Heart right ventricle (tissue), 16 donors: ENCODE data around the gene CTNND2. TPM values are rescaled to one million over a fixed set of nuclear protein-coding genes. Genes with fewer than 3 reads are reported as not detected.

ENCODE experiments used
- ATAC-seq, 8 donors: fragments of 200-7000 bp; cut with Tn5 transposase; one replicate each; pipeline ENCODE4 v1.9.1; 2020; ENCODE audit warnings: mild to moderate bottlenecking in 8 of 8, moderate library complexity in 8 of 8, moderate number of reproducible peaks in 1 of 8
- DNase-seq, 2 donors: peaks; one replicate each; pipeline ENCODE4 v3.0.0-alpha.2; 2020
- H3K27ac ChIP-seq, 10 donors: fragments of 200-600 bp; sonication (generic) in 2 of 10; one replicate each; pipeline versions ENCODE4 v1.5.0 to v1.8.0; 2020 to 2022; ENCODE audit warnings: mild to moderate bottlenecking in 3 of 10
- H3K27me3 ChIP-seq, 7 donors: fragments of 200-600 bp; one replicate each; pipeline ENCODE4 v1.8.0; 2021 to 2022; ENCODE audit warnings: mild to moderate bottlenecking in 2 of 7
- H3K36me3 ChIP-seq, 9 donors: fragments of 200-600 bp; sonication (generic) in 1 of 9; one replicate each; pipeline versions ENCODE4 v1.5.0 to v1.8.0; 2020 to 2022; ENCODE audit warnings: mild to moderate bottlenecking in 2 of 9
- H3K4me1 ChIP-seq, 9 donors: fragments of 200-600 bp; sonication (generic) in 1 of 9; one replicate each; pipeline versions ENCODE4 v1.5.0 to v1.8.0; 2020 to 2022; ENCODE audit warnings: mild to moderate bottlenecking in 4 of 9
- H3K4me3 ChIP-seq, 10 donors: fragments of 200-600 bp; sonication (generic) in 2 of 10; one replicate each; pipeline versions ENCODE4 v1.5.0 to v1.8.0; 2020 to 2022; ENCODE audit warnings: mild to moderate bottlenecking in 7 of 10, moderate library complexity in 2 of 10
- H3K9me3 ChIP-seq, 11 donors: fragments of 200-600 bp in 10 of 11; sonication (generic) in 2 of 11; one replicate each; pipeline versions ENCODE4 v1.5.0 to v1.8.0; 2013 to 2022; ENCODE audit warnings: mild to moderate bottlenecking in 2 of 11, control low read depth in 1 of 11, moderate library complexity in 1 of 11
- WGBS, 2 donors: extraction: QIAGEN DNeasy Blood & Tissue Kit; methylation state at CpG; one replicate each; pipeline ENCODE4 v1.1.7; 2013; ENCODE audit warnings: inconsistent platforms in 1 of 2; 5-methylcytosine and 5-hydroxymethylcytosine counted together
- intact Hi-C, 10 donors: fragments of 100-400 bp; cut with DNase I; formaldehyde crosslinking; loops; one replicate each; pipeline versions ENCODE4 v1.11.1 to v1.14.2; 2022
- polyA plus RNA-seq, 2 donors: library from polyadenylated mRNA; stranded (reverse); fragments of 200-250 nt; gene quantifications; one replicate each; pipeline ENCODE4 v1.2.3, GENCODE V29; 2013
- total RNA-seq, 10 donors: library from RNA; stranded (reverse); fragmentation: NEBNext Ultra II Directional in 3 of 10; extraction: Animal tissue kit (Norgen Biotek cat#: 25700) in 3 of 10; gene quantifications; one replicate each; pipeline versions ENCODE4 v1.2.1 to v1.2.4, GENCODE V29; 2021 to 2023
- TF ChIP-seq, protein P1 (sequence below), 9 donors: fragments of 200-600 bp; sonication (generic) in 2 of 9; IDR thresholded peaks; one replicate each; pipeline versions ENCODE4 v1.5.0 to v1.8.0; 2021 to 2022; ENCODE audit warnings: antibody characterized with exemption in 9 of 9, mild to moderate bottlenecking in 5 of 9, moderate library complexity in 1 of 9
- donor health status: Arrhythmogenic right ventricular cardiomyopathy.
- donor health status: ischemic (EF 13 %, LVEDD 7.1; RV severe dilation, severe dysfunction).
- donor health status: healthy with polysubstance abuse.
- donor health status: DM: no; HTN: yes; CAD: no.
- donor health status: DM: no; HTN: no; CAD: no.
- donor health status: ischemic (EF 25% LVEDD 6.9; RV normal size, moderate dysfunction).
- donor health status: ischemic (EF 25% LVEDD 5.7; RV mildly dilated, moderate dysfunction).
- donor health status: healthy.
- donor health status: DM: yes; HTN: yes; CAD: no.
- donor health status: Ischemic cardiomyopathy.
- donor health status: ischemic (EF 35%, LVEDD 5.7; RV mildly dilated, moderate dysfunction).
- donor health status: nonischemic (EF 11% LVEDD 7.7; RV severe dilation, severe dysfunction).
- donor health status: DM: yes; HTN: yes; CAD: no.
- donor health status: PGD.
- donor health status: ischemic (EF 29% LVEDD 5.4; RV normal size, mild dysfunction).
- donor health status: nonischemic (EF 23%, LVEDD 6.1; RV moderate dilation, normal function).

The CTNND2 gene
- total and polyA plus RNA-seq, 12 donors, result 1.1 to 29.6 (median 9.9) TPM

DNA sequence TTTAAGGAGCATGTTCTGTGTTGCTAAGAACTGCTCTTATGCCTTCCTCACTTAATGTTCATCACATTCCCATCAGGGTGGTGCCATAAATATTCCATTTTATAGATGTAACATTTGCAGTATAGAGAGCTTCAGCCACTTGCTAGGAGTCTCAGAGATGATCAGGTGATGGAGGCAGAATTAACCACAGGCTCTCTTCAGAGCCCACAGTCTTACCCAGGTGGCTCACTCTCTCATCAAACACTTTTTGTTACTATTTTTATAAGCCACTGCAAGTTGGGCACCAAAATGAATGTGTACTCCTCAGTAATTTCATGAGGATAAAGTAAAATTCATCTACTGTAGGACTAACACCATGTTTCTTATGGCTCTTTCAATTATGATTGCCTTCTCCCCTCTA is 651.7 kb downstream of the CTNND2 start:
- H3K9me3 ChIP-seq, result no peaks in the 10 kb centered on the region
- H3K27ac ChIP-seq, result no peak overlapping the region
- H3K4me1 ChIP-seq, result no peaks in the 10 kb centered on the region
- no peak overlapping the region for H3K4me3 ChIP-seq
- no peaks in the 10 kb centered on the region for H3K36me3 ChIP-seq
- no peak for DNase-seq
- TF ChIP-seq, protein P1, sequence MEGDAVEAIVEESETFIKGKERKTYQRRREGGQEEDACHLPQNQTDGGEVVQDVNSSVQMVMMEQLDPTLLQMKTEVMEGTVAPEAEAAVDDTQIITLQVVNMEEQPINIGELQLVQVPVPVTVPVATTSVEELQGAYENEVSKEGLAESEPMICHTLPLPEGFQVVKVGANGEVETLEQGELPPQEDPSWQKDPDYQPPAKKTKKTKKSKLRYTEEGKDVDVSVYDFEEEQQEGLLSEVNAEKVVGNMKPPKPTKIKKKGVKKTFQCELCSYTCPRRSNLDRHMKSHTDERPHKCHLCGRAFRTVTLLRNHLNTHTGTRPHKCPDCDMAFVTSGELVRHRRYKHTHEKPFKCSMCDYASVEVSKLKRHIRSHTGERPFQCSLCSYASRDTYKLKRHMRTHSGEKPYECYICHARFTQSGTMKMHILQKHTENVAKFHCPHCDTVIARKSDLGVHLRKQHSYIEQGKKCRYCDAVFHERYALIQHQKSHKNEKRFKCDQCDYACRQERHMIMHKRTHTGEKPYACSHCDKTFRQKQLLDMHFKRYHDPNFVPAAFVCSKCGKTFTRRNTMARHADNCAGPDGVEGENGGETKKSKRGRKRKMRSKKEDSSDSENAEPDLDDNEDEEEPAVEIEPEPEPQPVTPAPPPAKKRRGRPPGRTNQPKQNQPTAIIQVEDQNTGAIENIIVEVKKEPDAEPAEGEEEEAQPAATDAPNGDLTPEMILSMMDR (IDR thresholded peaks at IDR 0.05), result no peak
- no peaks in the 10 kb centered on the region for H3K27me3 ChIP-seq
- no peak for ATAC-seq
- intact Hi-C loops, result no loop called here

DNA sequence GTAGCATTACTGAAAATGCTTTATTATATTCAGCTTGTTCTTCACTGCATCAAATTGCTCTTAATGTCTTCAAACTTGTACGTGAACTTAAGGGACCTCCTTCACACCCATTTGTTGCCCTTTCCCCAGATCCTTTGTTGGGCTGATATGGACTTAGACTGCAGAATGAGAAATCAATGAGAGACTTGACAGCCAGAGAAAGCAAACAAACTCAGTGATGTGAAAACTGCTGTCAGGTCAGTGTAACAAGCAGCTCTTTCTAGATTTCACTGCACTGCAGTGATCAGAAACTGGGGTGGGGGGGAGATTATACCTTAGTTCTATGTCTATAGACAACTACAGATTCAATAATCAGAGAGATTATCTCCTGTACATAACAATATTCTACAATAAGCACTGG is 652.2 kb downstream of the CTNND2 start:
- no peaks in the 10 kb centered on the region for H3K9me3 ChIP-seq
- TF ChIP-seq, protein P1 (IDR thresholded peaks at IDR 0.05), result no peak
- ATAC-seq, result no peak
- no peaks in the 10 kb centered on the region for H3K27me3 ChIP-seq
- 31 to 38% methylated on average over 1 of the region's 1 CpG for WGBS, 2 donors
- H3K4me1 ChIP-seq, result no peaks in the 10 kb centered on the region
- DNase-seq, result no peak
- no peaks in the 10 kb centered on the region for H3K36me3 ChIP-seq
- H3K4me3 ChIP-seq, result no peak overlapping the region
- intact Hi-C loops, result no loop called here
- no peak overlapping the region for H3K27ac ChIP-seq

DNA sequence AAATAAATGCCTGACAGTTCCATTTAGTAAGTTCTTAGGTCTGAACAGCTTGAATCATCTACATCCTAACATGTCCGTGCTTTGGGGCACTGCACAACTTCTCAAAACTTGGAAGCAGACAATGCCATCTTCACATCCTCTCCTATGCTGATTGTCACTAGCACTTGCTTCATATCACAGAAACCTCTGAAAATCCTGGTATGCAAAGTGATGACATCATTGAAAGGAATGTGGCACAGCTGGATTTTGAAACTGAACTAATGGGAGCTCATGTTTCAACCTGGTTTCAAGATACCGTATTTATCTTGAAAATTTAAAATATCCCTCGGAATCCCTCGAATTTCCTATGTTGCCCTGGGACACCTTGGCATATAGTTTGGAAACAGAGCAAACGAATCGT is 653.0 kb downstream of the CTNND2 start:
- no peak overlapping the region for H3K27ac ChIP-seq
- no peaks in the 10 kb centered on the region for H3K9me3 ChIP-seq
- no peaks in the 10 kb centered on the region for H3K4me1 ChIP-seq
- H3K27me3 ChIP-seq, result no peaks in the 10 kb centered on the region
- no peak overlapping the region for H3K4me3 ChIP-seq
- DNase-seq, result no peak
- H3K36me3 ChIP-seq, result no peaks in the 10 kb centered on the region
- 45 to 49% methylated on average over 6 of the region's 6 CpGs for WGBS, 2 donors
- no peak for ATAC-seq
- TF ChIP-seq, protein P1 (IDR thresholded peaks at IDR 0.05), result no peak
- intact Hi-C loops, result no loop called here

DNA sequence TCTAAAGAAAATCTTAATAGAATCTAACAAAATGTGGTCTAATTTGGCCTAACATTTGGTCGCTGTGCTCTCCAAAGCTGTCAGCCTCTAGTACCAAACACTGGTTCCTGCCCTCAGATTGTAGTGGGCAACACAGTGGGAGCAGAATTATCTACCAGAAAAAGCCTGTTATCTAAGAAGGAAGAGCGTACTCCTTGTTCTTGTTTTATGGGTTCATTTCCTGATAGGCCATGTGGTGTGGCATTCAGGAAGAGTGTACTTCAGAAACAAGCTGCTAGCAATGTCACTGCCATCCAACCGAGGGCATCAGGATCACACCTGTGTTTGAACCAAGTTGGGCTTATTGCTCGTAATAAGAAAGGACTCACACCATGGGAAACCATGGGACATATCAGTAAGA is 655.3 kb downstream of the CTNND2 start:
- no peaks in the 10 kb centered on the region for H3K9me3 ChIP-seq
- TF ChIP-seq, protein P1 (IDR thresholded peaks at IDR 0.05), result no peak
- H3K36me3 ChIP-seq, result no peaks in the 10 kb centered on the region
- 71 to 72% methylated on average over 4 of the region's 4 CpGs for WGBS, 2 donors
- no peak overlapping the region for H3K27ac ChIP-seq
- intact Hi-C loops, result no loop called here
- no peaks in the 10 kb centered on the region for H3K27me3 ChIP-seq
- DNase-seq (no peak), ATAC-seq (no peak)
- no peak overlapping the region for H3K4me3 ChIP-seq
- no peaks in the 10 kb centered on the region for H3K4me1 ChIP-seq

DNA sequence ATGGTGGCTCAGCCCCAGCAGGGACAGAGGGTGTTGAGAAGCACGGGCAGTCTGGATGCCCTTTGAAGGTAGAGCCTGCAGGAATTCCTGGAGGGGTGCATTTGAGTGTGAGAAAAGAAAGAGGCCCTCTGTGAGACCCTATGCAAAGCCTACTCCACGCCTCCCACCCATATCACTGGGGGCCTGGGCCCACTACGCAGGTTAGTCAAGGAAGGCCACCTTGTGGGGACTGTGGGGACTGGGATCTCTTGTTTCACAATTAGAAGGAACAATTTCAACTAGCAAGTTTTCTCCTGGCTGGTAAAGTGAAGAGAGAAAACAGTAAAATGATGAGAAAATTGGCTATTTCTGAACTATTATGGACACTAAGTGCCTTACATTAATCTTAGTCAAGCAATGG is 657.0 kb downstream of the CTNND2 start:
- no peak for ATAC-seq
- no peaks in the 10 kb centered on the region for H3K36me3 ChIP-seq
- intact Hi-C loops, result no loop called here

More for the DNA sequence above, 657.0 kb downstream of the CTNND2 start:
- Histone ChIP-seq H3K9me3 (no peaks in the 10 kb centered on the region), H3K27me3 (no peaks in the 10 kb centered on the region), H3K4me3 (no peak overlapping the region), H3K4me1 (no peaks in the 10 kb centered on the region), H3K27ac (no peak overlapping the region)
- TF ChIP-seq, protein P1 (IDR thresholded peaks at IDR 0.05), result no peak
- DNase-seq, result no peak
- WGBS, 2 donors, result 79 to 84% methylated on average over 3 of the region's 3 CpGs
